DND-41 (cell line): ENCODE data around the gene SLC35F3.

ENCODE experiments used
- ATAC-seq: fragments of 200-7000 bp; cut with Tn5 transposase; 3 replicates; pipeline ENCODE4 v1.9.1; 2021; ENCODE audit warnings: low read depth; ENCODE audit not compliant: insufficient read depth
- DNase-seq: peaks from one replicate; pipeline ENCODE4 v3.0.0-alpha.2; 2020
- H2AFZ ChIP-seq: 2 replicates; pipeline ENCODE4 v1.6.0; 2012; ENCODE audit warnings: low read depth, low read length
- H3K27ac ChIP-seq: 2 replicates; pipeline ENCODE4 v1.5.1; 2012; ENCODE audit warnings: low read length, inconsistent platforms
- H3K27me3 ChIP-seq: fragments of 200-600 bp; sonication (generic); 2 replicates; pipeline ENCODE4 v1.6.0; 2012; ENCODE audit warnings: low read length, mild to moderate bottlenecking, inconsistent platforms; ENCODE audit not compliant: insufficient read depth, poor library complexity
- H3K36me3 ChIP-seq: 2 replicates; pipeline ENCODE4 v1.5.1; 2012; ENCODE audit warnings: low read length, inconsistent platforms; ENCODE audit not compliant: insufficient read depth
- H3K4me1 ChIP-seq: 2 replicates; pipeline ENCODE4 v1.5.1; 2012; ENCODE audit warnings: mild to moderate bottlenecking, low read length; ENCODE audit not compliant: insufficient read depth
- H3K4me2 ChIP-seq: 2 replicates; pipeline ENCODE4 v1.6.0; 2012; ENCODE audit warnings: mild to moderate bottlenecking, moderate library complexity, low read length, inconsistent platforms; ENCODE audit not compliant: insufficient read depth
- H3K4me3 ChIP-seq, 2 experiments: fragments of 200-600 bp in 1 of 2; shearing (Covaris generic) in 1 of 2; 2 replicates each; pipeline ENCODE4 v1.5.1; 2012 to 2016; ENCODE audit warnings: inconsistent platforms in 2 of 2, low read length in 2 of 2, mild to moderate bottlenecking in 2 of 2, low read depth in 1 of 2, moderate library complexity in 1 of 2
- H3K79me2 ChIP-seq: 2 replicates; pipeline ENCODE4 v1.6.0; 2012; ENCODE audit warnings: low read length, inconsistent platforms; ENCODE audit not compliant: insufficient read depth
- H3K9ac ChIP-seq: 2 replicates; pipeline ENCODE4 v1.6.0; 2012; ENCODE audit warnings: low read depth, mild to moderate bottlenecking, inconsistent platforms, low read length, moderate library complexity
- H3K9me3 ChIP-seq: 2 replicates; pipeline ENCODE4 v1.5.1; 2012; ENCODE audit warnings: low read length, moderate library complexity, mild to moderate bottlenecking, inconsistent platforms; ENCODE audit not compliant: insufficient read depth, severe bottlenecking
- H4K20me1 ChIP-seq: 2 replicates; pipeline ENCODE4 v1.6.0; 2012; ENCODE audit warnings: low read length; ENCODE audit not compliant: insufficient read depth
- EZH2 ChIP-seq: IDR thresholded peaks from 3 replicates; pipeline ENCODE4 v1.6.1; 2012; ENCODE audit warnings: borderline replicate concordance, low read depth, mild to moderate bottlenecking, moderate library complexity, low read length, inconsistent platforms; ENCODE audit not compliant: severe bottlenecking
- TF ChIP-seq, protein P1 (sequence below): IDR thresholded peaks from 2 replicates; pipeline ENCODE4 v1.5.1; 2012; ENCODE audit warnings: borderline replicate concordance, low read length, moderate library complexity, mild to moderate bottlenecking; ENCODE audit not compliant: poor library complexity, severe bottlenecking; ENCODE audit errors: extremely low read depth

Gene SLC35F3

DNA sequence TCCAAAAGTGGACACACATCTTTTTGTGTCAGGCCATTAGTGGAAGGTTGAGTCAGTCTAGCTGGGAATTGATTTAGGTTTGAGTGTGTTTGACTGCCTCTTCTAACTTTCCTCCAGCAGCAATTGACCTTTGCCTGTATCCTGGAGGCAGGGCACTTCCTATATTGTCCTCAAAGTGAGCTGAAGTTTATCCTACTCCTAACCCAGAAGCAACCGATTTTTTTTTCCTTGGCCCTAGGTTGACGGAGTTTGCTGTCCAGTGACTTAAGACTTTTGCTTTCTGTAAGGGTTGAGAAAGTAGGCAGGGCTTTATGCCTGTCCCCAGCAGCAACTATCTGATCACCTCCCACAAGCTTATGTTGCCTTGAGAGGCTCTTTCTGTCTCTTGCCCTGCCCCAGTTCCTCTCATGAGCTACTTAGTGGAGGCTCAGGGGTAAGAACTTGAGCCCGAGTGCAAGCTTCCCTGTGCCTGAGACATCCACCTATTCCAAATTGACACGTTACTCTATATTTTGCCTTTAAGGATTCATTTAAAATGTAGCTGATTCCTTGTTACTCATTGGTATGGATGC lies 30.9 kb downstream of the SLC35F3 start:
- H3K4me1 ChIP-seq, result no peaks in the 10 kb centered on the region
- H3K4me2 ChIP-seq, result no peak overlapping the region
- no peaks in the 10 kb centered on the region for H3K79me2 ChIP-seq
- DNase-seq (no peak), ATAC-seq (no peak)
- no peaks in the 10 kb centered on the region for H3K9me3 ChIP-seq
- no peak overlapping the region for H2AFZ ChIP-seq
- TF ChIP-seq EZH2, result no peak
- TF ChIP-seq, protein P1, sequence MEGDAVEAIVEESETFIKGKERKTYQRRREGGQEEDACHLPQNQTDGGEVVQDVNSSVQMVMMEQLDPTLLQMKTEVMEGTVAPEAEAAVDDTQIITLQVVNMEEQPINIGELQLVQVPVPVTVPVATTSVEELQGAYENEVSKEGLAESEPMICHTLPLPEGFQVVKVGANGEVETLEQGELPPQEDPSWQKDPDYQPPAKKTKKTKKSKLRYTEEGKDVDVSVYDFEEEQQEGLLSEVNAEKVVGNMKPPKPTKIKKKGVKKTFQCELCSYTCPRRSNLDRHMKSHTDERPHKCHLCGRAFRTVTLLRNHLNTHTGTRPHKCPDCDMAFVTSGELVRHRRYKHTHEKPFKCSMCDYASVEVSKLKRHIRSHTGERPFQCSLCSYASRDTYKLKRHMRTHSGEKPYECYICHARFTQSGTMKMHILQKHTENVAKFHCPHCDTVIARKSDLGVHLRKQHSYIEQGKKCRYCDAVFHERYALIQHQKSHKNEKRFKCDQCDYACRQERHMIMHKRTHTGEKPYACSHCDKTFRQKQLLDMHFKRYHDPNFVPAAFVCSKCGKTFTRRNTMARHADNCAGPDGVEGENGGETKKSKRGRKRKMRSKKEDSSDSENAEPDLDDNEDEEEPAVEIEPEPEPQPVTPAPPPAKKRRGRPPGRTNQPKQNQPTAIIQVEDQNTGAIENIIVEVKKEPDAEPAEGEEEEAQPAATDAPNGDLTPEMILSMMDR, result no peak
- no peak overlapping the region for H3K9ac ChIP-seq
- H3K36me3 ChIP-seq, result no peaks in the 10 kb centered on the region
- no peak overlapping the region for H3K4me3 ChIP-seq
- no peaks in the 10 kb centered on the region for H4K20me1 ChIP-seq
- H3K27me3 ChIP-seq, result peaks cover 20% of the 10 kb centered on the region
- H3K27ac ChIP-seq, result no peak overlapping the region

DNA sequence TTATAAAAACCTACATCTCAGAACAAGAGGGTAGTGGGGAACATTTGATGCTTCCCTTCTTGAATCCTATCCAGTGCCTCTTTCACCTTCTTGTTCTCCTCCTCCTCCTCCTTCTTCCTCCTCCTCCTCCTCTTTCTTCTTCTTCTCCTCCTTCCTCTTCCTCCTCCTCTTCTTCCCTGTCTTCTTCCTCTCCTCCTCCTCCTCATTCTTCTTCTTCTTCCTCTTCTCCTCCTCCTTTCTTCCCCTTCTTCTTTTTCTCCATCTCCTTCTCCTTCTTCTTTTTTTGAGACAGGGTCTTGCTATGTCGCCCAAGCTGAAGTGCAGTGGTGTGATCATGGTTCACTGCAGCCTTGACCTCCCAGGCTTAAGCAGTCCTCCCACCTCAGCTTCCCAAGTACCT lies 31.9 kb downstream of the SLC35F3 start:
- H3K9ac ChIP-seq, result no peak overlapping the region
- H3K27me3 ChIP-seq, result peaks cover 22% of the 10 kb centered on the region
- H3K4me3 ChIP-seq, result no peak overlapping the region
- no peaks in the 10 kb centered on the region for H3K79me2 ChIP-seq
- no peaks in the 10 kb centered on the region for H3K4me1 ChIP-seq
- no peaks in the 10 kb centered on the region for H3K9me3 ChIP-seq
- no peaks in the 10 kb centered on the region for H4K20me1 ChIP-seq
- no peak overlapping the region for H3K27ac ChIP-seq
- H3K4me2 ChIP-seq, result no peak overlapping the region
- H2AFZ ChIP-seq, result no peak overlapping the region
- TF ChIP-seq, protein P1, result no peak
- no peak for TF ChIP-seq EZH2
- ATAC-seq (no peak), DNase-seq (no peak)
- no peaks in the 10 kb centered on the region for H3K36me3 ChIP-seq

DNA sequence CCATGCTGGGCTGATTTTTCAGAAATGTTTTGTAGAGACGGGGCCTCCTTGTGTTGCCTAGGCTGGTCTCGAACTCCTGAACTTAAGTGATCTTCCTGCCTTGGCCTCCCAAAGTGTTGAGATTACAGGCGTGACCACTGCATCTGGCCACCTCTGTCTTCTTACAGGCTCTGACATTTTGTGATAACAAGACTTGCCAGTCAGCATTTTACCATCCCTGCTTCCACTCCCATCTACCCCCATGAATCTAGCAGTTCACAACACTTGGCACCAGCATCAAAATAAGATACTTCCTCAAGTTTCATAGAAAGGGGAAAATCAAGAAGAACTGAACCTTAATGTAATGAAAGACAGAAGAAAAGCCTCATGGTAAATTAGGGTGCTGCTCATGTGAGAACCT lies 32.4 kb downstream of the SLC35F3 start:
- ATAC-seq, result no peak

More for the DNA sequence above, 32.4 kb downstream of the SLC35F3 start:
- Histone ChIP-seq H3K4me1 (no peaks in the 10 kb centered on the region), H3K79me2 (no peaks in the 10 kb centered on the region), H3K27me3 (peaks cover 22% of the 10 kb centered on the region), H3K27ac (no peak overlapping the region), H3K9ac (no peak overlapping the region), H3K4me3 (no peak overlapping the region), H3K9me3 (no peaks in the 10 kb centered on the region), H3K4me2 (no peak overlapping the region), H4K20me1 (no peaks in the 10 kb centered on the region), H2AFZ (no peak overlapping the region), H3K36me3 (no peaks in the 10 kb centered on the region)
- TF ChIP-seq, protein P1, result no peak
- TF ChIP-seq EZH2, result no peak
- DNase-seq, result no peak
